GM23248 (cell line): ENCODE results near the gene GINS2.

Experiments used
- EZH2 ChIP-seq: fragments of 200-600 bp; sonication (generic); IDR thresholded peaks from 2 replicates; pipeline ENCODE4 v1.6.1; 2018; ENCODE audit warnings: antibody characterized with exemption, mild to moderate bottlenecking; ENCODE audit not compliant: insufficient read depth, poor library complexity, severe bottlenecking
- EZH2phosphoT487 ChIP-seq: fragments of 200-600 bp; sonication (generic); IDR thresholded peaks from 2 replicates; pipeline ENCODE4 v1.6.1; 2018; ENCODE audit warnings: antibody characterized with exemption, moderate library complexity, mild to moderate bottlenecking, low read depth; ENCODE audit not compliant: insufficient read depth

DNA sequence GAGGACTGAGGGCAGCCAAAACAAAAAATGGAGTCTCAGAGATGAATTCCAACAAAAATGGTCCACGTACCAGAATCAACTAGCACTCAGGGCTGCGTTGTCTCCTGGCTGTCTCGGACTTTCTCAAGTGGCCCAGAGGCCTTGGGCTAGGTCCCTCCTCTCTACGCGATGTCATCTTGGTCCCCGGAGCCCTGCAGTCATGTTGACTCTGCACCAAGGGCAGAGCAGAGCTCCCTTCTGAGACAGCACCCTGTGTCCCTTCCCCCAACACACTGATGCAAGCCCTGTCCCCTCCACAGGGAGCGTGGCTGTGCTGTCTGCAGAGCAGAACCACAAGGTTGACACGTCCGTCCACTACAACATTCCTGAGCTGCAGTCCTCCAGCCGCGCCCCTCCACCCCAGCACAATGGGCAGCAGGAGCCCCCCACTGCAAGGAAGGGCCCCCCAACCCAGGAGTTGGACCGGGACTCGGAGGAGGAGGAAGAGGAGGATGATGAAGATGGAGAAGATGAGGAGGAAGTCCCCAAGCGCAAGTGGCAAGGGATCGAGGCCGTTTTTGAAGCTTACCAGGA lies 20.8 kb downstream of the GINS2 start:
- TF ChIP-seq EZH2 = no peak
- TF ChIP-seq EZH2phosphoT487 = no peak
